ENCODE measurements around the gene SOCS3. TPM values are rescaled to one million over a fixed set of nuclear protein-coding genes. Genes with fewer than 3 reads are reported as not detected.

Gene SOCS3
- total RNA-seq, 2 experiments from 2014 or later = 150 to 162 TPM

- POLR2A ChIA-PET = interaction anchor here (0.6 kb wide), 2 partner anchors 20 to 363 kb away, joined by 3 to 7 read pairs; no protein-coding TSS in a partner anchor
- CTCF ChIA-PET = interaction anchor here (1.5 to 1.7 kb wide), 2 partner anchors 36 to 97 kb away, joined by 3 to 5 read pairs; no protein-coding TSS in a partner anchor
- peaks cover under 1% of the 10 kb centered on the region for H3K36me3 Mint-ChIP-seq (ENCODE audit: low read depth)
- no peaks in the 10 kb centered on the region for H3K9me3 Mint-ChIP-seq (ENCODE audit: low read depth)
- DNase-seq (no peak), ATAC-seq (no peak)
- H3K4me3 Mint-ChIP-seq = no peak overlapping the region
- H3K4me1 Mint-ChIP-seq = peaks cover 73% of the 10 kb centered on the region
- H3K27me3 Mint-ChIP-seq = no peaks in the 10 kb centered on the region
- intact Hi-C loops (cut with DNase I, micrococcal nuclease) = no loop called here
- peak overlapping the region; percentile 26 for H3K27ac Mint-ChIP-seq
Observed at GRCh38 chr17:78348055-78348770, 11.7 kb downstream of the SOCS3 start.

GRCh38 chr17:78347453-78347852 lies 12.4 kb downstream of the SOCS3 start:
- intact Hi-C loops (cut with DNase I, micrococcal nuclease) = no loop called here
- ATAC-seq (no peak), DNase-seq (no peak)
- Mint-ChIP-seq H3K27ac (no peak overlapping the region), H3K4me3 (no peak overlapping the region), H3K27me3 (no peaks in the 10 kb centered on the region), H3K36me3 (ENCODE audit: low read depth) (no peaks in the 10 kb centered on the region), H3K9me3 (ENCODE audit: low read depth) (no peaks in the 10 kb centered on the region), H3K4me1 (peaks cover 78% of the 10 kb centered on the region)
- ChIA-PET CTCF (interaction anchor here (0.6 to 1.5 kb wide), 2 partner anchors 70 to 96 kb away, joined by 3 read pairs; no protein-coding TSS in a partner anchor), POLR2A (no interaction called here)

DNA sequence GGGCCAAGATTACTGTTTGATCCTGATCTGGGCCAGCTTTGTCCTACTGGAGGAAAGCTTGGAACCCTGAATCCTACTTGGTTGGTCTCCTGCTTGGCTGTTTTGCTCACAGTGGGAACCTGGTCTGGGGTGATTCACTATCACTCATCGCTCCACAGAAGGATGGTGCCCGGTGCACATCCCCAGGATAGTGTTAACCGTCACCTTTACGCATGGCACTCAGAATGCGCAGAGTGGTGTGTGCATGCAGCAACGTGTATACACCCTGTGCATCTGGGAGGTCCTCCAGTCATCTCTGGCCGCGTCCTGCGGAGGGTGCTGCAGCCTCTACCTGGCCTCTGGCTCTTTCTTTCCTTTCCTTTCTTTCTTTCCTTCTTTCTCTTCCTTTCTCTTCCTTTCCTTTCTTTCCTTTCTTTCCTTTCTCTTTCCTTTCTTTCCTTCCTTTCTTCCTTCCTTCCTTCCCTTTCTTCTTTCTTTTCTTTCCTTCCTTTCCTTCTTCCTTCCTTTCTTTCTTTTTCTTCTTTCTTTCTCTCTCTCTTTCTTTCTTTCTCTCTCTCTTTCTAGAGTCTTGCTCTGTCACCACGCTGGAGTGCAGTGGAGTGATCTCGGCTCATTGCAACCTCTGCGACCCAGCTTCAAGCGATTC lies 13.1 kb downstream of the SOCS3 start:
- Mint-ChIP-seq H3K27me3 (no peaks in the 10 kb centered on the region), H3K9me3 (ENCODE audit: low read depth) (no peaks in the 10 kb centered on the region), H3K27ac (no peak overlapping the region), H3K36me3 (ENCODE audit: low read depth) (no peaks in the 10 kb centered on the region), H3K4me3 (no peak overlapping the region), H3K4me1 (peaks cover 73% of the 10 kb centered on the region)
- ChIA-PET CTCF (interaction anchor here (0.6 to 1.5 kb wide), 2 partner anchors 71 to 95 kb away, joined by 3 read pairs; no protein-coding TSS in a partner anchor), POLR2A (no interaction called here)
- no peak for DNase-seq
- intact Hi-C loops (cut with DNase I, micrococcal nuclease) = no loop called here
- no peak for ATAC-seq

DNA sequence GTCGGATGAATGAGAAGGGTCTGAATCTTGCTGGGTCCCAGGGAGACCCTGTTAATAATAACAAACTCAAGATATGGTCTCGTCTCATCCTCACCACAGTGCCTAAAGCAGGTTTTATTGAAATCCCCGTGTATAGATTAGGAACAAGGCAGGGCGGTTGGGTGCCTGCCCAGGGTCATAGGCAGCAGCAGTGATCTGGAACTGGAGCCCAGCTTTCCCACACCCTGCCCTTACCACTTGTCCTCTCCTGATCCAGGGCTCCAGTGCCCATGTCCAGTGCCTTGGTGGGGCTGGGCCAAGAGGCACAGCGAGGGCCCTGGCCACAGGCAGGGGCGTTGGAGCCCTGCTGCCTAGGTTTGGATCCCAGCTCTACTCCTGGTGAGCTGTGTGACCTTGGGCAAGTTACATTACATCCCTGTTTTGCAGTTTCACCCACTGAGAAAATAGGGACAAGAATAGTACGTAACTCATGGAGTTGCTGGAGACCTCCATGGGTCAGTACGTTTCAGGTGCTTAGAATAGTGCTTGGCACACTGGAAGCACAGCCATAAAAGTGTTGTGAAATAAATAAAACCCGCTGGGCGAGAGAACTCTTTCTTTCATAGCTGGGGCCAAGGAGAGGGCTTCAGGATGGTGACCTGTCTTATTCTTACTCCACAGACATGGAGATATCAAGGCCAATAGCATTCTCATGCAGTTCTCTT lies 13.9 kb downstream of the SOCS3 start:
- intact Hi-C loops (cut with DNase I, micrococcal nuclease) = no loop called here
- H3K4me3 Mint-ChIP-seq = no peak overlapping the region
- peaks cover 73% of the 10 kb centered on the region for H3K4me1 Mint-ChIP-seq
- ChIA-PET POLR2A (interaction anchor here (1.2 kb wide), 1 partner anchor 29 kb away, joined by 4 read pairs; no protein-coding TSS in a partner anchor), CTCF (interaction anchor here (0.8 to 1.0 kb wide), 4 partner anchors 33 to 90 kb away, joined by 3 to 4 read pairs (median 3); partner anchors contain the start of gene PGS1)
- DNase-seq = no peak
- H3K27me3 Mint-ChIP-seq = no peaks in the 10 kb centered on the region
- no peak overlapping the region for H3K27ac Mint-ChIP-seq
- H3K36me3 Mint-ChIP-seq (ENCODE audit: low read depth) = no peaks in the 10 kb centered on the region
- no peaks in the 10 kb centered on the region for H3K9me3 Mint-ChIP-seq (ENCODE audit: low read depth)
- no peak for ATAC-seq

DNA sequence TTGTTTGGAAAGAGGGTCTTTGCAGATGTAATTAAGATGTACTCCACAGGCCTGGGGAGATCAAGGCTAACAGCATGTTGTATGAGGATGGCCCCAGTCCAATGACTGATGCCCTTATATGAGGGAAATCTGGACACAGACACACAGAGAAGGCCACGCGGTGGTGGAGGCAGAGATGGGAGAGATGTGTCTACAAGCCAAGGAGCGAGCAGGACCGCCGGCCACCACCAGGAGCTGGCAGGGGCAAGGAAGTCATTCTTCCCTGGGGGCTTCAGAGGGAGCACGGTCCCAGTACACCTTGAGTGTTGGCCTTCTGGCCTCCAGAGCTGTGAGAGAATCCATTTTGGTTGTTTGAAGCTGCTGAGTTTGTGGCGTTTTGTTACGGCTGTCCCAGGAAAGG lies 14.7 kb downstream of the SOCS3 start:
- Mint-ChIP-seq H3K27ac (peak overlapping the region; percentile 61), H3K4me1 (peaks cover 75% of the 10 kb centered on the region), H3K4me3 (no peak overlapping the region), H3K27me3 (no peaks in the 10 kb centered on the region), H3K9me3 (ENCODE audit: low read depth) (no peaks in the 10 kb centered on the region), H3K36me3 (ENCODE audit: low read depth) (no peaks in the 10 kb centered on the region)
- CTCF ChIA-PET = interaction anchor here (0.5 to 1.0 kb wide), 6 partner anchors 34 to 89 kb away, joined by 3 to 4 read pairs (median 3); partner anchors contain the start of gene PGS1
- POLR2A ChIA-PET = interaction anchor here (1.2 to 1.8 kb wide), 2 partner anchors 13 to 28 kb away, joined by 4 to 8 read pairs; no protein-coding TSS in a partner anchor
- intact Hi-C loops (cut with DNase I, micrococcal nuclease) = no loop called here
- DNase-seq = no peak
- ATAC-seq = no peak

GRCh38 chr17:78344666-78345065 lies 15.2 kb downstream of the SOCS3 start:
- Mint-ChIP-seq H3K4me3 (no peak overlapping the region), H3K36me3 (ENCODE audit: low read depth) (no peaks in the 10 kb centered on the region), H3K9me3 (ENCODE audit: low read depth) (no peaks in the 10 kb centered on the region), H3K27me3 (no peaks in the 10 kb centered on the region), H3K27ac (peak overlapping the region; percentile 63), H3K4me1 (peaks cover 75% of the 10 kb centered on the region)
- ChIA-PET CTCF (interaction anchor here (0.5 to 1.4 kb wide), 6 partner anchors 16 to 75 kb away, joined by 3 to 9 read pairs (median 4); partner anchors contain the start of genes PGS1 and SOCS3), POLR2A (interaction anchor here (0.7 to 1.8 kb wide), 4 partner anchors 12 to 117 kb away, joined by 3 to 11 read pairs (median 6); partner anchors contain the start of gene SOCS3)
- intact Hi-C loops (cut with DNase I, micrococcal nuclease) = no loop called here
- ATAC-seq (no peak), DNase-seq (no peak)

DNA sequence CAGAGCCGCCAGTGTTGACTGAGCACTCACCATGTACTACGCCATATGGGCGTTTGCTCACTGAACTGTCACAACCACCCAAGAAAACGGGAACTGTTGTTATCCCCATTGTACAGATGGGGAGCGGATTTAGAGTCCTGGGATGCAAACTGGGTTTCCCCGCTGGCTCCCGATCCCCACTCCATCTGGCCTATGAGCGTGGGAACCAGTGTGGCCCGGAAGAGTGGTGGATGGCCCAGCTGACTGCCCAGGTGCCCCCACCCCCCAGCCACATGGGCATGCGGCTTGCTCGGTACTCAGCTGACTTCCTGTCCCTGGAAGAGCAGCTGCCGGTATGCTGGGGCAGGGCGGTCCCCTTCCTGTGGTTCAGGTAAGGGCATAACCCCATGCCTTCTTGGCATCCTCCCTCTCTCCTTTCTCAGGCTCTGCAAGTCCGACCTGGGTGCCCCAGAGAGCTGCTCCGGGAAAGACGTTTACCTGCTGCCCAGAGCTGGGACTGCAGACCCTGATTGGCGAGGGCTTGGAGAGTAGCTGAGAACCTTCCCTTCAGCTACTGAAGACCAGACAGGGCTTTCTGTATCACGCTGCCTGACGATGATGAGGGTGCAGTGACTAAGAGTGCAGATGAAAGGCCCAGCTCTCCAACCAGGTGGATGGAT lies 16.2 kb downstream of the SOCS3 start:
- Mint-ChIP-seq H3K36me3 (ENCODE audit: low read depth) (no peaks in the 10 kb centered on the region), H3K9me3 (ENCODE audit: low read depth) (no peaks in the 10 kb centered on the region), H3K4me1 (peaks cover 77% of the 10 kb centered on the region)

DNA sequence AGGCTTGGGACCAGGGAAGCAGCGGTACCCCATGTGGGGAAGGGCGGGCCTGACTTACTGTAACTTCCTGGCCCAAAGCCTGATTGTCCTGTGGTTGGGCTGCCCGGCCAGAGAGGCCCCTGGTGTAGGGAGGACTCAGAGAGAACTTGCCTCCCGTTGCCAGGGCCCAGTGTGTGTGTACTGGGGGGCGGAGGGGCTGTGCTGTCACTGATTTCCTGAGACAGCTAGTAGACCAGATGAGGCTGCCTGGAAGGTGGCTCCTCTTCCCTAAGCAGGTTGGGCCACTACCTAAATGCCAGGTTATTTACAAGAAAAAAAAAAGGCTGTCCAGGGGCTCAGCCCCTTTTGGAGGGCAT lies 16.7 kb downstream of the SOCS3 start:
- intact Hi-C loops (cut with DNase I, micrococcal nuclease) = no loop called here
- H3K27me3 Mint-ChIP-seq = no peaks in the 10 kb centered on the region
- no peaks in the 10 kb centered on the region for H3K36me3 Mint-ChIP-seq (ENCODE audit: low read depth)
- peak; percentile 13 for ATAC-seq
- peak overlapping the region; percentile 89 for H3K27ac Mint-ChIP-seq
- POLR2A ChIA-PET = interaction anchor here (1.0 to 1.8 kb wide), 4 partner anchors 13 to 39 kb away, joined by 4 to 11 read pairs (median 6); partner anchors contain the start of gene SOCS3
- peaks cover 74% of the 10 kb centered on the region for H3K4me1 Mint-ChIP-seq
- H3K4me3 Mint-ChIP-seq = peak overlapping the region; percentile 55
- H3K9me3 Mint-ChIP-seq (ENCODE audit: low read depth) = no peaks in the 10 kb centered on the region
- CTCF ChIA-PET = interaction anchor here (0.7 to 1.4 kb wide), 4 partner anchors 26 to 1596 kb away, joined by 3 to 9 read pairs (median 3); no protein-coding TSS in a partner anchor
- peak; percentile 45 for DNase-seq

More for the DNA sequence above, 16.2 kb downstream of the SOCS3 start:
- H3K4me3 Mint-ChIP-seq = peak overlapping the region; percentile 55
- ATAC-seq (peak; percentile 82), DNase-seq (peak; percentile 87)
- peak overlapping the region; percentile 89 for H3K27ac Mint-ChIP-seq
- intact Hi-C loops (cut with DNase I, micrococcal nuclease) = no loop called here
- CTCF ChIA-PET = interaction anchor here (0.7 to 1.4 kb wide), 10 partner anchors 17 to 209 kb away, joined by 3 to 9 read pairs (median 3); partner anchors contain the start of gene SOCS3
- no peaks in the 10 kb centered on the region for H3K27me3 Mint-ChIP-seq
- POLR2A ChIA-PET = interaction anchor here (0.6 to 1.8 kb wide), 5 partner anchors 13 to 58 kb away, joined by 4 to 11 read pairs (median 5); partner anchors contain the start of gene SOCS3

GRCh38 chr17:78342449-78343186 lies 17.3 kb downstream of the SOCS3 start:
- ChIA-PET POLR2A (interaction anchor here (0.7 to 1.0 kb wide), 3 partner anchors 8 to 40 kb away, joined by 3 to 4 read pairs (median 3); no protein-coding TSS in a partner anchor), CTCF (interaction anchor here (0.7 to 1.4 kb wide), 3 partner anchors 27 to 1595 kb away, joined by 3 to 9 read pairs (median 6); no protein-coding TSS in a partner anchor)
- Mint-ChIP-seq H3K27ac (peak overlapping the region; percentile 89), H3K4me3 (peak overlapping the region; percentile 55), H3K27me3 (no peaks in the 10 kb centered on the region), H3K4me1 (peaks cover 70% of the 10 kb centered on the region), H3K36me3 (ENCODE audit: low read depth) (no peaks in the 10 kb centered on the region), H3K9me3 (ENCODE audit: low read depth) (no peaks in the 10 kb centered on the region)
- no peak for DNase-seq
- intact Hi-C loops (cut with DNase I, micrococcal nuclease) = no loop called here
- ATAC-seq = no peak
